NCI-H2081 treated with DMSO at 0.1 percent for 48 hours (cell line): Measurements from ENCODE around the gene KBTBD4.
"Not testable (repeated sequence)": the region's sequence is repeated elsewhere in the genome, so short reads cannot be mapped to it uniquely, and the experiment has no call there.

ENCODE experiments used
- DNase-seq: peaks from one replicate; lab custom pipeline; 2025; lab: John Stamatoyannopoulos, UW

Gene KBTBD4

GRCh38 chr11:47526032-47526431 lies 52.7 kb downstream of the KBTBD4 start:
- DNase-seq = not testable (repeated sequence)

- DNase-seq = no peak
Measured at GRCh38 chr11:47524291-47524874, 54.4 kb downstream of the KBTBD4 start.

GRCh38 chr11:47523490-47524225 lies 55.1 kb downstream of the KBTBD4 start:
- no peak for DNase-seq
